GM12873 (cell line): Measurements from ENCODE around the gene SMIM35.

Source experiments
- TF ChIP-seq, protein P1 (sequence below): IDR thresholded peaks from 2 replicates; pipeline ENCODE4 v1.5.1; 2012; ENCODE audit warnings: low read depth, mild to moderate bottlenecking, moderate library complexity, low read length, control low read depth; ENCODE audit not compliant: insufficient read depth; ENCODE audit errors: missing control alignments

The SMIM35 gene

DNA sequence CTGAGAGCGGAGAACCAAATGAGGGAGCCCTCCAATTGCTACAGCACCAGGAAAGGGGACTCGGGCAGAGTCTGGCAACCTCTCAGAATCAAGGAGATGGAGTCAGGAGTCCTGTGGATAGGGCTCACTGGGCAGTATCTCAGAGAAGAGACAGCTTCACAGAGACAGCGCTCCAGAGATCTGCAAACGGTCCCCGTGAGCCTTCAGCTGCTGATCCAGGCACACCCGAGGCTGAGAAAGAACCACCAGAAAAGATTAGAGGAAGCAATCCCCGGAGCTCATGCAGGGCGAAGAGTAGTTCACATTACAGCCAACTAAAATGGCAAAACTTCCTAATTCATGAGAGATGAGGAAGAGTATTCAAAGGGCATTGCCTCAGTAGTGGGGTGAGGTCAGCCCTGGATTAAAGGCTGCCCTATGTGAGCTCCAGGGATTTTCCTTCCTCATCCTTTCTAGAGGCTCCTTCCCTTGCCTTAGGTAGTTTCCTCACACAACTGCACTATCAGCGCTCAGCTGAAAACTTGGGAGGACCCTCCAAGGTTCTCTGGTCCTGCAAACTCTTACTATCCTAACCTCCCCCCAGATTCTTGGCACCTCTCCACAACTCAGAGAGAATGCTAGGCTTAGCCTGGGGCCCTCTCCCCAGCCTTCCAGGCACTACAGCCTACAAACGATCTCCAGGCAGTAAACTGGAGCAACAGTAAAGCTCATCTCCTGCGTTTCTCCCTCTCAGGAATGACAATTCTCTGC is 42.1 kb upstream of the SMIM35 start:
- TF ChIP-seq, protein P1, sequence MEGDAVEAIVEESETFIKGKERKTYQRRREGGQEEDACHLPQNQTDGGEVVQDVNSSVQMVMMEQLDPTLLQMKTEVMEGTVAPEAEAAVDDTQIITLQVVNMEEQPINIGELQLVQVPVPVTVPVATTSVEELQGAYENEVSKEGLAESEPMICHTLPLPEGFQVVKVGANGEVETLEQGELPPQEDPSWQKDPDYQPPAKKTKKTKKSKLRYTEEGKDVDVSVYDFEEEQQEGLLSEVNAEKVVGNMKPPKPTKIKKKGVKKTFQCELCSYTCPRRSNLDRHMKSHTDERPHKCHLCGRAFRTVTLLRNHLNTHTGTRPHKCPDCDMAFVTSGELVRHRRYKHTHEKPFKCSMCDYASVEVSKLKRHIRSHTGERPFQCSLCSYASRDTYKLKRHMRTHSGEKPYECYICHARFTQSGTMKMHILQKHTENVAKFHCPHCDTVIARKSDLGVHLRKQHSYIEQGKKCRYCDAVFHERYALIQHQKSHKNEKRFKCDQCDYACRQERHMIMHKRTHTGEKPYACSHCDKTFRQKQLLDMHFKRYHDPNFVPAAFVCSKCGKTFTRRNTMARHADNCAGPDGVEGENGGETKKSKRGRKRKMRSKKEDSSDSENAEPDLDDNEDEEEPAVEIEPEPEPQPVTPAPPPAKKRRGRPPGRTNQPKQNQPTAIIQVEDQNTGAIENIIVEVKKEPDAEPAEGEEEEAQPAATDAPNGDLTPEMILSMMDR = no peak

DNA sequence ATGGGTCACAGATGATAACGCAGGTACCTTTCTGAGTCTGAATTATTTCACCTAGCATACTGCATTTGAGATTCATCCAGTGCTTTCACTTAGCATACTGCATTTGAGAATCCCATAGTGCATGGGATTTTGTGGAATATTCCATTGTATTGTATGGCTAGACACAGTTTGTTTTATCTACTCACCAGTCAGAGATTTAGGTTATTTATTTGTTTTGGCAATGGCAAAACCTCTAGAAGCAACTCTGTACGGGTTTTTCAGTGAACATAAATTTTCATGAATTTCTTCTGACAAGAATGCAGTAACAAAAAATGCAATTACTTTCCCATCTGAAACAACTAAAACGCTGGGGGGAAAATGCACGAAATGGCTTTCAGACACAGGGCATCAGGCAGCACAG is 41.5 kb upstream of the SMIM35 start:
- TF ChIP-seq, protein P1 = no peak

DNA sequence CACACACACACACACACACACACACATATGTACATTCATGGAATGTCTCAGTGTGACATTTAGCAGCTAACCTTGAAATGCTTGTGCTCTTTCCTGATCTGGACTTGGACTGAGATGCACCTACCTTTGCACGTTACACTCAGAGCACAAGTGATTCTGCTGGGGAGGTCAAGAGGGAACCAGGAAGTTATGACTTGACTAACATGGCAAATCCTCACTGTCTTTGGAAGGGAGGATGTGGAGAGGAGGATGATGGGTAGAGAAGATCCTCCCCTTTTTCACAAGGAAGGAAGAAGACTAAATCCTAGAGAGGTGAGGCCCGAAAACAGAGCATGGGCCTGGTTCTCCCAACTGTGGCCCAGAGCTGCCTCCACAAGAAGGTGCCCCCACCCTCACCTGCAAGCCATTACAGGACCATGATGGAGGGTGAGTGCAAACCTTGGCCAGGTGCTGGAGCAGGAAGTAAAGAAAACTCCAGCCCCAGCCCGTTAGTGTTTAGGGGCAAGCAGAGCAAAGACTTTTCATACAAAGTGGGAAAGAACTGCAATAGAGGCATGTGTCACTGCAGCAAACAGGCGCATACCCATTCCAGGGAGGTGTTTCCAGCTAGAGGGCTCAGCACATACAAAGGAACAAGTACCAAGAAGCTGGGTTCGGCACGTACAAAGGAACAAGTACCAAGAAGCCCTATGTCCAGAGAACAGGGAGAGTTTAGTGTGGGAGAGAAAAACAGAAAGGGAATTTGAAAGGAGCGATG is 39.5 kb upstream of the SMIM35 start:
- TF ChIP-seq, protein P1 = no peak

DNA sequence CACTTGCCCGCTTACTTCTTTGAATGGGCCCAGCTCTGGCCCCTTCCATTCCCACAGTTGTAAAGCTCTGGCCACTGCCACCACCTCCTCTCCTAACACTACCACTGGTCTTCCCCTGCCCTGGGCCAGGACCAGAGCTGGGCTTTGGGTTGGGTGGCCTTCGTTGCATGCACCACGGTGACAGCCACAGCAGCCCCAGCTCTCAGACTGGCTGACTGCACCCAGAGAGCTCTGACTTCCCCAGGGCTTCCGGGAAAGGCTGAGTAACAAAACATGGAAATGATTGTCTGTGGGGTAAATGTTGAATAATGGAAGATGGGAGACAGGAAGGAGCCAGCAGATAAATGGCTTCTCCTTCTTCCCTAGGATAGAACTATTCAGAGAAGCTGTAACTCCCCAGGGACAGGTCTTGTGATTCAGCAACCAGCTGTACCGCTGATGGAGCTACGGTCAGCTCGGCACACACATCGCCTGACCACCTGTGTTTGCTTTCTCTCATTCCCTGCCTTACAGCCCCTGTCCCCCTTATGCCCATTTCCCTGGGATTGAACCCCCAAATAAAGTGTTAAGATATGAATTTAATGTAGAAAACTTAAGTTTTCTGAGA is 38.3 kb upstream of the SMIM35 start:
- TF ChIP-seq, protein P1 = no peak

DNA sequence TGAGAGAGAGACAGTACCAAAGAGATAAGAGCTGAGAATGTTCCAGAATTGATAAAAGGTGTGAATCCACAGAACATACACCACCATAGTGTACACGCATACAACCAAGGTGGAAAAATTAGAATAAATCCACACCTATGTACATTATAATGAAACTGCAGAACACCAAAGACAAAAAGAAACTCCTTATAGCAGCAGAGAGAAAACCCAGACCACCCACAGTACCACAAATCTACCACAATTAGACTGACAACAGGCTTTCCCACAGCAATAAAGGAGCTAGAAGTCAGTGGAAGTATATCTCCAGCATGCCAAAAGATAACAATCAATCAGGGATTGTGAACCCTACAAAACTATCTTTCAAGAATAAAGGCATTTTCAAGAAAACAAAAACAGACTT is 34.0 kb upstream of the SMIM35 start:
- TF ChIP-seq, protein P1 = no peak

DNA sequence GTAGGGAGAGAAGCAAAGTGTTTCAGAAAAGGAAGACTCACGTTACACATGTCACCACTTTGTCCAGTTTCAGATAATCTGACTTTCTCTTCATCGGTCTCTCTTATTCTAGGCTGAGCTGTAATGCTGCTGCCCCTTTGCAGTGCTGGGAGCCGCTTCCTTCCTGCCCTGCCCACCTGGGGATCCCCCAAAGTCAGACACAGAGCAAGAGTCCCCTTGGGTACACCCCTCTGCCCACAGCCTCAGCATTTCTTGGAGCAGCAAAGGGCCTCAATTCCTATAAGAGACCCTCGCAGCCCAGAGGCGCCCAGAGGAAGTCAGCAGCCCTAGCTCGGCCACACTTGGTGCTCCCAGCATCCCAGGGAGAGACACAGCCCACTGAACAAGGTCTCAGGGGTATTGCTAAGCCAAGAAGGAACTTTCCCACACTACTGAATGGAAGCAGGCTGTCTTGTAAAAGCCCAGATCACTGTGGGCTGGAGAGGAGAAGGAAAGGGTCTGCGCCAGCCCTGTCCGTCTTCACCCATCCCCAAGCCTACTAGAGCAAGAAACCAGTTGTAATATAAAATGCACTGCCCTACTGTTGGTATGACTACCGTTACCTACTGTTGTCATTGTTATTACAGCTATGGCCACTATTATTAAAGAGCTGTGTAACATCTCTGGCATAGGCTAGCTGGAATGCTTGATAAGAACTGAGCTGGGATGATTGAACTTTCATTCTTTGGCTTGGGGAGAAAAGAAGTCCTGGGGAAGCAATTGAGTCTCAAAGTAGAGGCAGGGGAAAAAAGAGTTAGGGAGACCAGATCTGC is 31.2 kb upstream of the SMIM35 start:
- TF ChIP-seq, protein P1 = no peak
